ENCODE data around the gene CRABP2.

Gene CRABP2

DNA sequence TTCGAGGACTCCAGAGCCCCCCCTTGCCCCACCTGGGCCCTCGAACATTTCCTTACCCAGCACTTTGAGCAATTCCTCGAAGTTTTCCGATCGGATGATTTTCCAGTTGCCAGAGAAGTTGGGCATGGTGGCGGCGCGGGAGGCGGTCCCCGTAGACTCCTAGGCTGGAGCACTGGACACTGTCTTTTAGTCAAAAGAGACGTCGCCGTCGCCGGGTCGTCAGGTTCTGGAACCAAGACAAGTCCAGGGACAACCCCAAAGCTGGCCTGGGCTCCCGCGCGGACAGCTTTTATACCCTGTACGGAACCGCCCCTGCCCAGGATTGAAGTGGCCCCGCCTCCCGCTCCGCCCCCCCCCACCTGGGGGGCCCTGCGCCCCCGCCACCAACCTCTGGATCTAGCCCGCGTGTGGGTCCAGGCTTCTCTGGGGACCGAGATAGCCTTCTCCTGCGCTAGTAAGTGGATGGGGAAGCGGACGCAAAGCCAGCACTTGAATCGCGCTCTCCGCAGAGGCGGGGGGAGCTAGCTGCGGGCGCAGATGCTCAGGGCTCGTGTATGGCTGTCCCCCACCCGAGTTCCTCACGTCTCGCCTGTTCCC, at the start of gene CRABP2:
CRABP2 (minus strand) TSS at position 263 of the 597 bp plus-strand sequence; CDS start at position 126, 137 bp downstream.
- DNase-seq (ENCODE audit: low read depth in 3 of 3, low spot score in 1 of 3) = peak in 1 of 3 donors; percentile 19

DNA sequence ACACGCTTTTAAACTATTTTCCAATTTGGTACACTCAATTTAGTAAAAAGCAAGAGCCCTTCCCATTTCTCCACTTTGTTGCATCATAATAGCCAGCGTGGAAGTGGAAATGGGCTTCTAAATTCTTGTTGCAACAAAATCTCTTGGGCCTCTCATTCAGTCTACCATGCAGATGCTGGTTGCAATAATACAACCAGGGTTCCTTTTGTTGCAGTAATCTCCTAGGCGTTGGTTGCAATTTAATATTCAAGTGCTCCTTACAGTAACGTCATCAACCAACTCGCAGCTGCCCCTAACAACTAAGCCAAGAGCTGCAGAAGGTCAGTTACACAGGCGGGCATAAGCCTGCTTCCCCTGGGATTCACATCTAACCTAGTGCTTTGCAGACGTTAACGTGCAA, 48.8 kb upstream of the CRABP2 start:
- no peak for DNase-seq (ENCODE audit: low read depth in 3 of 3, low spot score in 1 of 3)

GRCh38 chr1:156752843-156753482, 47.6 kb upstream of the CRABP2 start:
- DNase-seq (ENCODE audit: low read depth in 3 of 3, low spot score in 1 of 3) = no peak

DNA sequence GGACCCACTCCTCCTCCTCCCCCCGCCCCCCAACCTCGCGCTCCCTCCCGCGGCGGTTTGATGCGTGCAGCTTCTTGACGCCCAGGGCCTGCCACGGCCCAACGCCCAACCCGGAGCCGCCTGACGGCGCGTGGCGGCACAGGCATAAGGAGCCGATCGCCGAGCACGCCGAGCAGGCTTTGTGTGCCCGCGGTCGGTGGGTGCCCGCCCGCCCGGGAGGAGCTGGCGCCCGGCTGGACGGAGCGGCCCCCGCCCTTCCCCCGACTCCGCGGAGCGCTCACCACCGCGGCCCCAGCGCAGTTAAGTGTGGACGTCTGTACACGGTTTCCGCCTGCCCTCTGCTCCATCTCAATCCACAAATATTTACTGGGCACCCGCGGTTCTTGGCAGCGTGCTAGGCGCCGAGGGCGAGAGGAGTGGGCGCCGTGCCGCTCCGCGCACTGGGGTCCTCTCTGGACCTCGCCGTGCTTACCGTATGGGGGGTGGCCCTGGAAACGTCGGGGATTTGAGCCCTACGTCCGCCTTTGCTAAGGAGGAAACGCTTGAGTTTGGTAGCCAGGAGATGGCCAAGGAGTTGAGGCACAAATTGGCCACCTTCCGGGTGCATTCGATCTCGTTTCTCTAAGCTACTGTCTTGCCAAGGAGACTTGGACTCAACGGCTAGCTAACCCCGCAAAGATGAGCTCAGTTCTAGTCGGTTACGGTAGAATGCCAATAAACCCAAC, 46.5 kb upstream of the CRABP2 start:
- peak; percentile 93 to 95 (median 94) for DNase-seq (ENCODE audit: low read depth in 3 of 3, low spot score in 1 of 3)

DNA sequence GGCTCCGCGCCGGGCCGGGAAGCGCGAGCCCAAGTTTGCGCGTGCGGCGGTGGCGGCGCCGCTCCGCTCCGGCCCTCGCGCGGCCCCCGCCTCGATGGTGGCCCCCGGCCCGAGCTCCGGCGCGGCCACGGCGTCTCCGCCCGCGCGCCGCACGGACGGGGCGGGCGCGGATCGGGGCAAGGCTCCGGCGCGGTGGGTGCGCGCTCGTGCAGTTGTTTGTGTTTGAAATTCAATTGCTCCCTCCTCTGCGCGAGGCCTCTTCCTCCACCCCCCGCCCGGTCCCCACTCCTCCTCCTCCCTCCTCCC, 46.0 kb upstream of the CRABP2 start, which contains the start of gene HDGF:
HDGF (minus strand) TSS at position 225 of the 306 bp plus-strand sequence. CDS start 246 bp downstream, outside the sequence.
- DNase-seq (ENCODE audit: low read depth in 3 of 3, low spot score in 1 of 3) = no peak

DNA sequence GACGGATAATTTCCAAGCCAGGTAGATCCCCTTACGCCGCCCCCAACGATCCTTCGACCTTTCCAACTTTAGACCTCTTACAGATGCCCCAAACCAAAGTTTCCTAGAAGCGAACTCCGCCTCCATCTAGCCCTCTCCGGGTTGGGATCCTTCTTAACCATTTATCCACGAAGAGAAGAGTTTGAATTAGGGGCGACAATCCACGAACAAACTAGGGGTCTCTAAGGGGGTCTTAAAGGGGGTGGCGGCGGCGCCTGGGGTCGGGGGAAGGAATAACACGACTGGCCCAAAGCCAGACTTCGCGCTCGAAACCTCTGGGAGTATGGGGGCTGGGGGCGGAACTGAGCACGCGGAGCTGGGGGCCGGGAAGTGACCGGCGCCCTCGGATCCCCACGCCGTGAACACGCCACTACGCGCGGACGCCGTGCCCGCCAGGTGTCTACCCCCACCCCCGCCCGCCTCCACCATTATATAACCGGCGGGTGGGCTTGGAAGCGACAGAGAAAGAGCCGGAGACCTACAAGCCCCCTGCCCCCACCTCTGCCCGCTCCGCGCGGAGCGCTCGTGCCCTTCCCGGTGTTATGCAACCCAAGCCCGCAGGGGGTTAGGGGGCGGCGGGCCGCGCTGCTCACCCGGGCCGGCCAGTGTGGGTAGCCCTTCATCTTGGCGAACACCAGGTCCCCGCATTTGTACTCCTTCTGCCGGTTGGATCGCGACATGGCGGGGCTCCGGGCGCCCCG, 45.5 kb upstream of the CRABP2 start:
- no peak for DNase-seq (ENCODE audit: low read depth in 3 of 3, low spot score in 1 of 3)

DNA sequence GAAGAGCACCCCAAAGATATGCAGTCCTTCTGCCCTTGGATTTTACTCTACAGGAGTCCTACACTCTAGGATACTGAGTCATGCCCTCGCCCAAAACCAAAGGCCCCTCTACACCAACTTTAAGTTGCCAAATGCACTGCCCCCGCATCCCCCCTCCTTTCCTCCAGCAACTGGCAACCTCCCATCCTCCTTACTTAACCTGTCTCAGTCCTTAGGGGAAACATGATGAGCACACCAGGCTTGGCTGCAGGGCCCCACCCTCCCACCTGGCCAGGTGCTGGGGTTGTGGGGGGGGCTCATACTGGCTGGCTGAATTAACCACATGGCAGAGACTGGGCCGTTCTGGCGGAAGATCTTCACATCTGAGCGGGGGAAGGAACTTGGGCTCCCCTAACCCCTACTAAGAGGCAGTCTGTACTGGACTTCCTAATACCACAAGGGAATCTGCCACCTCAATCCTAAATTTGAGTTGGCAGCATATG, 44.8 kb upstream of the CRABP2 start:
- DNase-seq (ENCODE audit: low read depth in 3 of 3, low spot score in 1 of 3) = no peak

DNA sequence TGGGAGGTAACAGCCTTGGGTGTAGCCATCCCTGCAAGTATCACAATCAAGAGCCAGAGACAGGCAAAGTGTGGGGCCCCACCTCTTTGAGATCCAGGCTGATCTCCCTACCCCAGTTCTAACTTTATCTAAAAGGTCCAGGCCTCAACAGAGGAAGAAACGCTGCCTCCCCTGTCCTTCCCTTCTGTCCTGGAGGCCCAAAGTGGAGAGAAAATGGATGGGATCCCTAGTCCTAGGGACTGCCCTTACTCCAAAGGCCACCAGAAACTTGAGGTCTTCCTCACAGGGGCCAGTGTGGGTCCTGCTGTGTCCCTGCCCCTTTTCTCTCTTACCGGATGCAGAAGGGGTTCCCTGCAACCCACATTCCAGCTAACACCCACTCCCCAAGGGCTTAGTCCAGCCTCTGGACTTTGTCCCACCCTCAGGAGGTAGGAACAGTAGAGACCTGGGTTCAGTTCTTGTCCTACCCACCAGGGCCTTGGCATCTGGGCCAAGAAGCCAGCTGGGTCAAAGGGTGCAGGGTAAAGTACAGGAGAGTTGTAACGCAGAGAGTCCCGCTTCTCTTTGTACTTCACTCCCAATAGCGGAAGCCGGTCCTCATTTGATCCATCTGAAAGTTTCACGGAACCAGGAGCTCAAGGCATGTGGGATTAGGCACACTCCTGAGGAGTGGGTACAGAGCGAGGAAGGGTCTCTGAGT, 44.2 kb upstream of the CRABP2 start:
- DNase-seq (ENCODE audit: low read depth in 3 of 3, low spot score in 1 of 3) = no peak

- no peak for DNase-seq (ENCODE audit: low read depth in 3 of 3, low spot score in 1 of 3)
These were observed 43.5 kb upstream of the CRABP2 start for GRCh38 chr1:156748670-156749418.

- no peak for DNase-seq (ENCODE audit: low read depth in 3 of 3, low spot score in 1 of 3)
These were observed 42.6 kb upstream of the CRABP2 start for GRCh38 chr1:156747742-156748669.

GRCh38 chr1:156746728-156747631, 41.6 kb upstream of the CRABP2 start:
- no peak for DNase-seq (ENCODE audit: low read depth in 3 of 3, low spot score in 1 of 3)

DNA sequence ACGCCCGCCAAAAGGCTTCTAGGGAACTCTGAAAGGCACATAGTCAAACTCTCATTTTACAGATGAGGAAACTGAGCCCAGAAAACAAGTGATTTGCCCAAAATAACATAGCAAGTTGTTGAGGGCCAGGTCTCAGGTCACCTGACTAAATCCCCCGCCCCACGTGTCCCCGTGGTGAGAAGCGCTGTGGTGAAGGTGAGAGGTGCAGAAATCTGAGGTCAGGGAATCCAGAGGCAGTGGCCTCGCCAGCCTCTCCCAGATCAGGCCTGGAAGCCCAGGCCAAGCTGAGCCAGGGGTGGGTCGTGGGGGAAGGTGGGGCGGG, 41.0 kb upstream of the CRABP2 start:
- no peak for DNase-seq (ENCODE audit: low read depth in 3 of 3, low spot score in 1 of 3)

- no peak for DNase-seq (ENCODE audit: low read depth in 3 of 3, low spot score in 1 of 3)
These were observed 40.5 kb upstream of the CRABP2 start for GRCh38 chr1:156745881-156746280.

GRCh38 chr1:156744786-156745419, 39.5 kb upstream of the CRABP2 start:
- no peak for DNase-seq (ENCODE audit: low read depth in 3 of 3, low spot score in 1 of 3)

DNA sequence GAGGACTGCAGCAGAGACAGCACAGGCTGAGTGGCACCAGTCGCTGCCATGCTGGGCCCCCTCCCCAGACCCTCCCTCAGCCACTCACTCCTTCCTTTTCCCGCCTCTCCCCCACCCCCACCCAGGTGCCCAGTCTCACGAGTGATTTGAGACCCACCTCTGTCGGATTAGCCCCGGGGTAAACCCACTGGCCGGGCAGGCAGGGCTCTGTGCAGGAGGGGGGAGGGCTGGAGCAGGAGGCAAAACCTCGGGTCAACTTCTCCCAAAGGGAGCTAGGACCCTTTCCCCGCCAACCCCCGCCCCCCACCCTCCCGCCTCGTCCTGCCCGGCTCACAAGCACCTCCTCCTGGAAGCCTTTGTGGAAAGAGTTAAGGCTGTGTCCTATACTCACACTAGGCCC, 39.0 kb upstream of the CRABP2 start:
- DNase-seq (ENCODE audit: low read depth in 3 of 3, low spot score in 1 of 3) = no peak

GRCh38 chr1:156743367-156744302, 38.3 kb upstream of the CRABP2 start:
- DNase-seq (ENCODE audit: low read depth in 3 of 3, low spot score in 1 of 3) = no peak

DNA sequence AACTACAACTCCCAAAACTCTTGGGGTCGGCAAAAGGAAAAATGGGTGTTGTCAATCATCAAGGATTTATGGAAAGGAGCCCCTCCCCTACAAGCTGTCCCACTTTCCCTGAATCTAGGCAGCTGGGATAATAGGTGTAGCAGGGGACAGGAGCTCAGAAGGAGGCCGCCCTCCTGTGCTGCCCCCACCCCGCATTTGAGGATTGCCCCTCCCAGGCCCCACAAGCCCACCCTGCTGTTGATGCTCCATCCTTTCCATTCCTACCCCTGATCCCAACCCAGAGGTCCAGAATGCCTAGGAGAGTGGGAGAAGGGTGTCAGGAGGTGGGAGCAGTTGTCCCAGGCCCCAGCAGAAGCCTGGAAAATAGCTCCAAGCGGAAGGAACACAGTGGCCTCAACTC, 37.4 kb upstream of the CRABP2 start:
- DNase-seq (ENCODE audit: low read depth in 3 of 3, low spot score in 1 of 3) = no peak

All from stimulated activated CD4-positive, alpha-beta T cell treated with anti-CD3 and anti-CD28 coated beads, TNF-alpha, amount 100 ng/mL, for 1 hour (primary cell).